ENCODE results near the gene DCTN3. TPM values are rescaled to one million over a fixed set of nuclear protein-coding genes. Genes with fewer than 3 reads are reported as not detected.

Gene DCTN3
- total and polyA plus RNA-seq, 2 experiments from 2014 or later, result 12.9 to 17.9 TPM

DNA sequence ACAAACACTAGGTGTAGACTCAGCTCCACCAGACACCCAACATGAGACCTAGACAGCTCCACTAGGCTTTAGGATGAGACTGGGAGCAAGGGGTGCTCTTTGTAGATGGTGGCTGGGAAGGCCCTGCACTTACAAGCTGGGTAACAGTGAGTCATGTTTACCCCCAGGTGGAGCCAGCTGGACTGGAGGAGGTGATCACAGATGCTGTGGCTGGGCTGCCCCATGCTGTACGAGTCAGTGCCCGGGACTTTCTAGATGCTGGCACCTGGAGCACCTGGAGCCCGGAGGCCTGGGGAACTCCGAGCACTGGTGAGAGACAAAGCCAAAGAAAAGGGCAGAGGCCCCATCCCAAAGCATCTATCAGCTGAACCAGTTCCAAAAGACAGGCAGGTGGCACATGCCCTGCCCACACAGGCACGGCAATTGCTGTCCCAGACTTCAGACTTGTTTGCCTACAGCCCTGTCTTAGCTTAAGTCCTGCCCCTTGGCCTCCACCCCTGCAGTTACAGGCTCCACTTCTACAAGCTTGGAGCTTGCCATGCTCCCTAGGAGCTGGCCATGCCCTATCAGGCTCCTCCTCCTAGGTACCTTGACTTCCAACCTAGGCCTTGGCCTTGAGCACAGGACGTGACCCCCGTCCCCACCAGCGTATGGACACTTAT is 39.4 kb upstream of the DCTN3 start:
- Histone ChIP-seq H3F3A (replicated peaks; ENCODE audit: low read depth) (no peaks in the 10 kb centered on the region), H3K27ac (ENCODE audit: low read depth) (no peak overlapping the region), H3K79me2 (replicated peaks; ENCODE audit: insufficient read depth) (no peaks in the 10 kb centered on the region), H3K36me3 (ENCODE audit: insufficient read depth) (no peaks in the 10 kb centered on the region), H4K20me1 (replicated peaks; ENCODE audit: insufficient read depth) (no peaks in the 10 kb centered on the region), H3K4me3 (no peak overlapping the region), H3K9me2 (ENCODE audit: insufficient read depth) (no peaks in the 10 kb centered on the region), H3K4me2 (no peak overlapping the region), H3K27me3 (ENCODE audit: insufficient read depth) (no peaks in the 10 kb centered on the region), H2AFZ (no peak overlapping the region), H3K4me1 (ENCODE audit: insufficient read depth) (peaks cover 3% of the 10 kb centered on the region)
- Mint-ChIP-seq H3K27me3 (ENCODE audit: insufficient read depth, low read depth, poor library complexity) (peaks cover 20% of the 10 kb centered on the region), H3K9me3 (no peaks in the 10 kb centered on the region; the same call in 2 of the 3 replicates), H3K4me1 (peaks cover 14% of the 10 kb centered on the region), H3K27ac (no peak overlapping the region), H3K4me3 (no peak overlapping the region), H3K36me3 (ENCODE audit: low read depth) (no peaks in the 10 kb centered on the region)
- TF ChIP-seq STAT1 (IDR thresholded peaks at IDR 0.05; ENCODE audit: unreplicated experiment) (no peak), NANOG (IDR thresholded peaks at IDR 0.05; ENCODE audit: borderline replicate concordance) (no peak), EZH2 (IDR thresholded peaks at IDR 0.05; ENCODE audit: low read depth, unreplicated experiment) (no peak), ZNF114 (CRISPR knock-in tag; IDR thresholded peaks at IDR 0.05) (no peak), ZNF331 (CRISPR knock-in tag; IDR thresholded peaks at IDR 0.05; ENCODE audit: low read depth) (no peak), POLR2AphosphoS5 (IDR thresholded peaks at IDR 0.05; ENCODE audit: low read depth) (no peak), EZH2phosphoT487 (IDR thresholded peaks at IDR 0.05; ENCODE audit: unreplicated experiment) (no peak), CREB1 (CRISPR knock-in tag; IDR thresholded peaks at IDR 0.05; ENCODE audit: low read depth) (no peak), JUNB (IDR thresholded peaks at IDR 0.05; ENCODE audit: unreplicated experiment) (no peak)
- TF ChIP-seq, protein P1, sequence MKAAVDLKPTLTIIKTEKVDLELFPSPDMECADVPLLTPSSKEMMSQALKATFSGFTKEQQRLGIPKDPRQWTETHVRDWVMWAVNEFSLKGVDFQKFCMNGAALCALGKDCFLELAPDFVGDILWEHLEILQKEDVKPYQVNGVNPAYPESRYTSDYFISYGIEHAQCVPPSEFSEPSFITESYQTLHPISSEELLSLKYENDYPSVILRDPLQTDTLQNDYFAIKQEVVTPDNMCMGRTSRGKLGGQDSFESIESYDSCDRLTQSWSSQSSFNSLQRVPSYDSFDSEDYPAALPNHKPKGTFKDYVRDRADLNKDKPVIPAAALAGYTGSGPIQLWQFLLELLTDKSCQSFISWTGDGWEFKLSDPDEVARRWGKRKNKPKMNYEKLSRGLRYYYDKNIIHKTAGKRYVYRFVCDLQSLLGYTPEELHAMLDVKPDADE (IDR thresholded peaks at IDR 0.05), result no peak
- TF ChIP-seq, protein P2, sequence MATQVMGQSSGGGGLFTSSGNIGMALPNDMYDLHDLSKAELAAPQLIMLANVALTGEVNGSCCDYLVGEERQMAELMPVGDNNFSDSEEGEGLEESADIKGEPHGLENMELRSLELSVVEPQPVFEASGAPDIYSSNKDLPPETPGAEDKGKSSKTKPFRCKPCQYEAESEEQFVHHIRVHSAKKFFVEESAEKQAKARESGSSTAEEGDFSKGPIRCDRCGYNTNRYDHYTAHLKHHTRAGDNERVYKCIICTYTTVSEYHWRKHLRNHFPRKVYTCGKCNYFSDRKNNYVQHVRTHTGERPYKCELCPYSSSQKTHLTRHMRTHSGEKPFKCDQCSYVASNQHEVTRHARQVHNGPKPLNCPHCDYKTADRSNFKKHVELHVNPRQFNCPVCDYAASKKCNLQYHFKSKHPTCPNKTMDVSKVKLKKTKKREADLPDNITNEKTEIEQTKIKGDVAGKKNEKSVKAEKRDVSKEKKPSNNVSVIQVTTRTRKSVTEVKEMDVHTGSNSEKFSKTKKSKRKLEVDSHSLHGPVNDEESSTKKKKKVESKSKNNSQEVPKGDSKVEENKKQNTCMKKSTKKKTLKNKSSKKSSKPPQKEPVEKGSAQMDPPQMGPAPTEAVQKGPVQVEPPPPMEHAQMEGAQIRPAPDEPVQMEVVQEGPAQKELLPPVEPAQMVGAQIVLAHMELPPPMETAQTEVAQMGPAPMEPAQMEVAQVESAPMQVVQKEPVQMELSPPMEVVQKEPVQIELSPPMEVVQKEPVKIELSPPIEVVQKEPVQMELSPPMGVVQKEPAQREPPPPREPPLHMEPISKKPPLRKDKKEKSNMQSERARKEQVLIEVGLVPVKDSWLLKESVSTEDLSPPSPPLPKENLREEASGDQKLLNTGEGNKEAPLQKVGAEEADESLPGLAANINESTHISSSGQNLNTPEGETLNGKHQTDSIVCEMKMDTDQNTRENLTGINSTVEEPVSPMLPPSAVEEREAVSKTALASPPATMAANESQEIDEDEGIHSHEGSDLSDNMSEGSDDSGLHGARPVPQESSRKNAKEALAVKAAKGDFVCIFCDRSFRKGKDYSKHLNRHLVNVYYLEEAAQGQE (IDR thresholded peaks at IDR 0.05; ENCODE audit: unreplicated experiment), result no peak
- TF ChIP-seq, protein P3, sequence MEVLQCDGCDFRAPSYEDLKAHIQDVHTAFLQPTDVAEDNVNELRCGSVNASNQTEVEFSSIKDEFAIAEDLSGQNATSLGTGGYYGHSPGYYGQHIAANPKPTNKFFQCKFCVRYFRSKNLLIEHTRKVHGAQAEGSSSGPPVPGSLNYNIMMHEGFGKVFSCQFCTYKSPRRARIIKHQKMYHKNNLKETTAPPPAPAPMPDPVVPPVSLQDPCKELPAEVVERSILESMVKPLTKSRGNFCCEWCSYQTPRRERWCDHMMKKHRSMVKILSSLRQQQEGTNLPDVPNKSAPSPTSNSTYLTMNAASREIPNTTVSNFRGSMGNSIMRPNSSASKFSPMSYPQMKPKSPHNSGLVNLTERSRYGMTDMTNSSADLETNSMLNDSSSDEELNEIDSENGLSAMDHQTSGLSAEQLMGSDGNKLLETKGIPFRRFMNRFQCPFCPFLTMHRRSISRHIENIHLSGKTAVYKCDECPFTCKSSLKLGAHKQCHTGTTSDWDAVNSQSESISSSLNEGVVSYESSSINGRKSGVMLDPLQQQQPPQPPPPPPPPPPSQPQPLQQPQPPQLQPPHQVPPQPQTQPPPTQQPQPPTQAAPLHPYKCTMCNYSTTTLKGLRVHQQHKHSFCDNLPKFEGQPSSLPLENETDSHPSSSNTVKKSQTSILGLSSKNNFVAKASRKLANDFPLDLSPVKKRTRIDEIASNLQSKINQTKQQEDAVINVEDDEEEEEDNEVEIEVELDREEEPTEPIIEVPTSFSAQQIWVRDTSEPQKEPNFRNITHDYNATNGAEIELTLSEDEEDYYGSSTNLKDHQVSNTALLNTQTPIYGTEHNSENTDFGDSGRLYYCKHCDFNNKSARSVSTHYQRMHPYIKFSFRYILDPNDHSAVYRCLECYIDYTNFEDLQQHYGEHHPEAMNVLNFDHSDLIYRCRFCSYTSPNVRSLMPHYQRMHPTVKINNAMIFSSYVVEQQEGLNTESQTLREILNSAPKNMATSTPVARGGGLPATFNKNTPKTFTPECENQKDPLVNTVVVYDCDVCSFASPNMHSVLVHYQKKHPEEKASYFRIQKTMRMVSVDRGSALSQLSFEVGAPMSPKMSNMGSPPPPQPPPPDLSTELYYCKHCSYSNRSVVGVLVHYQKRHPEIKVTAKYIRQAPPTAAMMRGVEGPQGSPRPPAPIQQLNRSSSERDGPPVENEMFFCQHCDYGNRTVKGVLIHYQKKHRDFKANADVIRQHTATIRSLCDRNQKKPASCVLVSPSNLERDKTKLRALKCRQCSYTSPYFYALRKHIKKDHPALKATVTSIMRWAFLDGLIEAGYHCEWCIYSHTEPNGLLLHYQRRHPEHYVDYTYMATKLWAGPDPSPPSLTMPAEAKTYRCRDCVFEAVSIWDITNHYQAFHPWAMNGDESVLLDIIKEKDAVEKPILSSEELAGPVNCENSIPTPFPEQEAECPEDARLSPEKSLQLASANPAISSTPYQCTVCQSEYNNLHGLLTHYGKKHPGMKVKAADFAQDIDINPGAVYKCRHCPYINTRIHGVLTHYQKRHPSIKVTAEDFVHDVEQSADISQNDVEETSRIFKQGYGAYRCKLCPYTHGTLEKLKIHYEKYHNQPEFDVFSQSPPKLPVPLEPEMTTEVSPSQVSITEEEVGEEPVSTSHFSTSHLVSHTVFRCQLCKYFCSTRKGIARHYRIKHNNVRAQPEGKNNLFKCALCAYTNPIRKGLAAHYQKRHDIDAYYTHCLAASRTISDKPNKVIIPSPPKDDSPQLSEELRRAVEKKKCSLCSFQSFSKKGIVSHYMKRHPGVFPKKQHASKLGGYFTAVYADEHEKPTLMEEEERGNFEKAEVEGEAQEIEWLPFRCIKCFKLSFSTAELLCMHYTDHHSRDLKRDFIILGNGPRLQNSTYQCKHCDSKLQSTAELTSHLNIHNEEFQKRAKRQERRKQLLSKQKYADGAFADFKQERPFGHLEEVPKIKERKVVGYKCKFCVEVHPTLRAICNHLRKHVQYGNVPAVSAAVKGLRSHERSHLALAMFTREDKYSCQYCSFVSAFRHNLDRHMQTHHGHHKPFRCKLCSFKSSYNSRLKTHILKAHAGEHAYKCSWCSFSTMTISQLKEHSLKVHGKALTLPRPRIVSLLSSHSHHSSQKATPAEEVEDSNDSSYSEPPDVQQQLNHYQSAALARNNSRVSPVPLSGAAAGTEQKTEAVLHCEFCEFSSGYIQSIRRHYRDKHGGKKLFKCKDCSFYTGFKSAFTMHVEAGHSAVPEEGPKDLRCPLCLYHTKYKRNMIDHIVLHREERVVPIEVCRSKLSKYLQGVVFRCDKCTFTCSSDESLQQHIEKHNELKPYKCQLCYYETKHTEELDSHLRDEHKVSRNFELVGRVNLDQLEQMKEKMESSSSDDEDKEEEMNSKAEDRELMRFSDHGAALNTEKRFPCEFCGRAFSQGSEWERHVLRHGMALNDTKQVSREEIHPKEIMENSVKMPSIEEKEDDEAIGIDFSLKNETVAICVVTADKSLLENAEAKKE (CRISPR knock-in tag; IDR thresholded peaks at IDR 0.05), result no peak
- TF ChIP-seq, protein P4, sequence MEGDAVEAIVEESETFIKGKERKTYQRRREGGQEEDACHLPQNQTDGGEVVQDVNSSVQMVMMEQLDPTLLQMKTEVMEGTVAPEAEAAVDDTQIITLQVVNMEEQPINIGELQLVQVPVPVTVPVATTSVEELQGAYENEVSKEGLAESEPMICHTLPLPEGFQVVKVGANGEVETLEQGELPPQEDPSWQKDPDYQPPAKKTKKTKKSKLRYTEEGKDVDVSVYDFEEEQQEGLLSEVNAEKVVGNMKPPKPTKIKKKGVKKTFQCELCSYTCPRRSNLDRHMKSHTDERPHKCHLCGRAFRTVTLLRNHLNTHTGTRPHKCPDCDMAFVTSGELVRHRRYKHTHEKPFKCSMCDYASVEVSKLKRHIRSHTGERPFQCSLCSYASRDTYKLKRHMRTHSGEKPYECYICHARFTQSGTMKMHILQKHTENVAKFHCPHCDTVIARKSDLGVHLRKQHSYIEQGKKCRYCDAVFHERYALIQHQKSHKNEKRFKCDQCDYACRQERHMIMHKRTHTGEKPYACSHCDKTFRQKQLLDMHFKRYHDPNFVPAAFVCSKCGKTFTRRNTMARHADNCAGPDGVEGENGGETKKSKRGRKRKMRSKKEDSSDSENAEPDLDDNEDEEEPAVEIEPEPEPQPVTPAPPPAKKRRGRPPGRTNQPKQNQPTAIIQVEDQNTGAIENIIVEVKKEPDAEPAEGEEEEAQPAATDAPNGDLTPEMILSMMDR (conservative IDR thresholded peaks at IDR 0.05; ENCODE audit: low read depth in 2 of 2), result no peak
- ATAC-seq (no peak), DNase-seq (ENCODE audit: low spot score) (no peak)

Data from GM23338 (cell line).